ENCODE results near the gene IGFBP2. TPM values are rescaled to one million over a fixed set of nuclear protein-coding genes. Genes with fewer than 3 reads are reported as not detected.
A peak's percentile ranks its signal among the peaks of the same experiment; 100 is the strongest.

Gene IGFBP2, protein sequence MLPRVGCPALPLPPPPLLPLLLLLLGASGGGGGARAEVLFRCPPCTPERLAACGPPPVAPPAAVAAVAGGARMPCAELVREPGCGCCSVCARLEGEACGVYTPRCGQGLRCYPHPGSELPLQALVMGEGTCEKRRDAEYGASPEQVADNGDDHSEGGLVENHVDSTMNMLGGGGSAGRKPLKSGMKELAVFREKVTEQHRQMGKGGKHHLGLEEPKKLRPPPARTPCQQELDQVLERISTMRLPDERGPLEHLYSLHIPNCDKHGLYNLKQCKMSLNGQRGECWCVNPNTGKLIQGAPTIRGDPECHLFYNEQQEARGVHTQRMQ
- total RNA-seq (ENCODE audit: low replicate concordance) = 371 and 935 TPM in 2 replicates

DNA sequence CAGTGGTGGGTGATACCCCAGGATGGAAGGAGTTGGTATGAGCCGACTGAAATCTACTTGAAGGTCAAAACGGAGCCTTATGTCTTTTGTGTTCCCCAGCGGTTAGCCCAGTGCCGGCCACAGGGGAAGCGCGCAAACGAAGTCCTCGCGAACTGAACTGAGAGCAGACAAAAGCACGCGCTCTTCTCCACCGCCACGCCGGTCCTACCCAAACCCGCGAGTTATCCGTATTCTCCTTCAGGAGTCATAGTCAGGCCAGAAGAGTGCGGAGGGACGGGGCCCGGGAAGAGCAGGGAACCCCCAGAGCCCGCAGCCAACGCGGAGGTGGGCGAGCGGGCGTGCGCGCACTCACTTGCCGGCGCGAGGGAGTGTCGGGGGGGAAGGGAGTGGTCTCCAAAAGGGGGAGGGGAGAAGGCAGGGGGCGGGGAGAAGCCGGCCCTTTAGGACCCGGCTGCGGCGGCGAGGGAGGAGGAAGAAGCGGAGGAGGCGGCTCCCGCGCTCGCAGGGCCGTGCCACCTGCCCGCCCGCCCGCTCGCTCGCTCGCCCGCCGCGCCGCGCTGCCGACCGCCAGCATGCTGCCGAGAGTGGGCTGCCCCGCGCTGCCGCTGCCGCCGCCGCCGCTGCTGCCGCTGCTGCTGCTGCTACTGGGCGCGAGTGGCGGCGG, at the start of gene IGFBP2:
Gene IGFBP2 (plus strand): TSS at position 469 of the 664 bp plus-strand sequence. CDS start 104 bp downstream, at position 573.
- H4K20me1 ChIP-seq (ENCODE audit: low read depth) = peaks cover 43% of the 10 kb centered on the region
- H3K4me3 ChIP-seq = peak within 1 kb of the TSS; percentile 100
- peaks cover 33% of the 10 kb centered on the region for H3F3A ChIP-seq (ENCODE audit: low read depth)
- peaks cover 14% of the 10 kb centered on the region for H3K4me1 ChIP-seq
- Mint-ChIP-seq H3K27me3 (ENCODE audit: insufficient read depth, low read depth) (peaks cover 12% of the 10 kb centered on the region), H3K27ac (peak within 1 kb of the TSS; percentile 100), H3K36me3 (peaks cover 14% of the 10 kb centered on the region), H3K9me3 (no peaks in the 10 kb centered on the region), H3K4me3 (peak within 1 kb of the TSS; percentile 100), H3K4me1 (peaks cover 42% of the 10 kb centered on the region)
- H3K4me2 ChIP-seq = peak within 1 kb of the TSS; percentile 95
- H3K9ac ChIP-seq = peak within 1 kb of the TSS; percentile 83
- peaks cover 11% of the 10 kb centered on the region for H3K27me3 ChIP-seq
- H3K9me3 ChIP-seq (ENCODE audit: low read depth) = no peaks in the 10 kb centered on the region
- peak; percentile 95 for DNase-seq (ENCODE audit: low spot score)
- TF ChIP-seq EZH2phosphoT487 (IDR thresholded peaks at IDR 0.05) = no peak
- TF ChIP-seq, protein P1, sequence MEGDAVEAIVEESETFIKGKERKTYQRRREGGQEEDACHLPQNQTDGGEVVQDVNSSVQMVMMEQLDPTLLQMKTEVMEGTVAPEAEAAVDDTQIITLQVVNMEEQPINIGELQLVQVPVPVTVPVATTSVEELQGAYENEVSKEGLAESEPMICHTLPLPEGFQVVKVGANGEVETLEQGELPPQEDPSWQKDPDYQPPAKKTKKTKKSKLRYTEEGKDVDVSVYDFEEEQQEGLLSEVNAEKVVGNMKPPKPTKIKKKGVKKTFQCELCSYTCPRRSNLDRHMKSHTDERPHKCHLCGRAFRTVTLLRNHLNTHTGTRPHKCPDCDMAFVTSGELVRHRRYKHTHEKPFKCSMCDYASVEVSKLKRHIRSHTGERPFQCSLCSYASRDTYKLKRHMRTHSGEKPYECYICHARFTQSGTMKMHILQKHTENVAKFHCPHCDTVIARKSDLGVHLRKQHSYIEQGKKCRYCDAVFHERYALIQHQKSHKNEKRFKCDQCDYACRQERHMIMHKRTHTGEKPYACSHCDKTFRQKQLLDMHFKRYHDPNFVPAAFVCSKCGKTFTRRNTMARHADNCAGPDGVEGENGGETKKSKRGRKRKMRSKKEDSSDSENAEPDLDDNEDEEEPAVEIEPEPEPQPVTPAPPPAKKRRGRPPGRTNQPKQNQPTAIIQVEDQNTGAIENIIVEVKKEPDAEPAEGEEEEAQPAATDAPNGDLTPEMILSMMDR (IDR thresholded peaks at IDR 0.05) = peak; percentile 13
- H3K36me3 ChIP-seq = no peaks in the 10 kb centered on the region
- peak within 1 kb of the TSS; percentile 38 for H2AFZ ChIP-seq (replicated peaks)
- peak within 1 kb of the TSS; percentile 92 for H3K27ac ChIP-seq
- peaks cover 45% of the 10 kb centered on the region for H3K79me2 ChIP-seq (ENCODE audit: low read depth)

DNA sequence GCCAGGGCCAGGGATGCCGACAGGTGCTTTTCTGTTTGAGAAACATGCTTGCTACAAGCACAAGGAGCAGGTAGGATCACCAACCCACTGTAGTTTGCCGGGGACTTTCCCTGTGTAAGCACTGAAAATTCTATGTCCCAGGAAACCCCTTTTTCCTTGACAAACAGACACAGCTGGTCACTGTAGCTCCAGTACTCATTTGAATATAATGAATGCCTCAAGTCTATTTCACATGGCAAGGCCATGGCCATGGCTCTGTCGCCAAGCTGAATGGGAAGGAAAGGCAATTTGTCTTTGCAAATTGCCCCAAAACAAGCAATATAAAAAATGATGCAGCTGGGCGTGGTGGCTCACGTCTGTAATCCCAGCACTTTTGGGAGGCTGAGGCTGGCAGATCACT, 49.6 kb upstream of the IGFBP2 start:
- no peaks in the 10 kb centered on the region for H3K9me3 Mint-ChIP-seq
- H3K4me2 ChIP-seq = no peak overlapping the region
- no peak overlapping the region for H3K27ac ChIP-seq
- DNase-seq (ENCODE audit: low spot score) = no peak
- H3K27me3 ChIP-seq = no peaks in the 10 kb centered on the region
- H3K79me2 ChIP-seq (ENCODE audit: low read depth) = no peaks in the 10 kb centered on the region
- H3K27ac Mint-ChIP-seq = no peak overlapping the region
- no peak overlapping the region for H3K4me3 ChIP-seq
- no peaks in the 10 kb centered on the region for H4K20me1 ChIP-seq (ENCODE audit: low read depth)
- H2AFZ ChIP-seq (replicated peaks) = no peak overlapping the region
- no peaks in the 10 kb centered on the region for H3K36me3 Mint-ChIP-seq
- peaks cover 2% of the 10 kb centered on the region for H3K4me1 ChIP-seq
- H3K36me3 ChIP-seq = no peaks in the 10 kb centered on the region
- H3K9ac ChIP-seq = no peak overlapping the region
- H3K27me3 Mint-ChIP-seq (ENCODE audit: insufficient read depth, low read depth) = peaks cover 3% of the 10 kb centered on the region
- H3K4me1 Mint-ChIP-seq = peaks cover 19% of the 10 kb centered on the region
- TF ChIP-seq, protein P1 (IDR thresholded peaks at IDR 0.05) = no peak
- TF ChIP-seq EZH2 (IDR thresholded peaks at IDR 0.05) (no peak), EZH2phosphoT487 (IDR thresholded peaks at IDR 0.05) (no peak)
- H3K4me3 Mint-ChIP-seq = no peak overlapping the region
- no peaks in the 10 kb centered on the region for H3F3A ChIP-seq (ENCODE audit: low read depth)
- no peaks in the 10 kb centered on the region for H3K9me3 ChIP-seq (ENCODE audit: low read depth)

DNA sequence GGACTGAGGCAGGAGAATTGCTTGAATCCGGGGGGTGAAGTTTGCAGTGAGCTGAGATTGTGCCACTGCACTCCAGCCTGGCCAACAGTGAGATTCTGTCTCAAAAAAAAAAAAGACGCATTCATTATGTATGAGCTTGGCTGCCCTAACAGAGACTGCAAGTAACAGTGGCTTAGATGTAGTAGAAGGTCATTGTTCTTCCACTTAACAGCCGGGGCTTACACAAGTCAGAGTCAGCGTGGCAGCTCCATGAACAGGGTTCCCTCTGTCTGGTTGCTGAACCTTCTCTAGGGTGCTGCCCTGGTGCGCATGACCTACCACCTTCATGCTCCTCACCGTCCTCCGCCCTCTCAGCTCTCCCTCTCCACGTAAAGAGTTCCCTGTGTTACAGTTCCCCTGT, 49.1 kb upstream of the IGFBP2 start:
- Histone ChIP-seq H3K9ac (no peak overlapping the region), H2AFZ (replicated peaks) (no peak overlapping the region), H3K4me2 (no peak overlapping the region), H3K4me1 (peaks cover 7% of the 10 kb centered on the region), H4K20me1 (ENCODE audit: low read depth) (no peaks in the 10 kb centered on the region), H3K36me3 (no peaks in the 10 kb centered on the region), H3K27ac (no peak overlapping the region), H3K27me3 (no peaks in the 10 kb centered on the region), H3K4me3 (no peak overlapping the region), H3F3A (ENCODE audit: low read depth) (no peaks in the 10 kb centered on the region), H3K79me2 (ENCODE audit: low read depth) (no peaks in the 10 kb centered on the region), H3K9me3 (ENCODE audit: low read depth) (no peaks in the 10 kb centered on the region)
- Mint-ChIP-seq H3K9me3 (no peaks in the 10 kb centered on the region), H3K4me1 (peaks cover 24% of the 10 kb centered on the region), H3K36me3 (no peaks in the 10 kb centered on the region), H3K4me3 (no peak overlapping the region), H3K27ac (no peak overlapping the region), H3K27me3 (ENCODE audit: insufficient read depth, low read depth) (peaks cover 3% of the 10 kb centered on the region)
- TF ChIP-seq EZH2phosphoT487 (IDR thresholded peaks at IDR 0.05) = no peak
- no peak for DNase-seq (ENCODE audit: low spot score)

- Histone ChIP-seq H3K4me3 (no peak overlapping the region), H3K4me1 (peaks cover 21% of the 10 kb centered on the region), H3K9ac (no peak overlapping the region), H3K27me3 (no peaks in the 10 kb centered on the region), H3K4me2 (no peak overlapping the region), H3F3A (ENCODE audit: low read depth) (no peaks in the 10 kb centered on the region), H3K79me2 (ENCODE audit: low read depth) (no peaks in the 10 kb centered on the region), H4K20me1 (ENCODE audit: low read depth) (no peaks in the 10 kb centered on the region), H3K27ac (no peak overlapping the region), H2AFZ (replicated peaks) (no peak overlapping the region), H3K9me3 (ENCODE audit: low read depth) (no peaks in the 10 kb centered on the region), H3K36me3 (no peaks in the 10 kb centered on the region)
- H3K36me3 Mint-ChIP-seq = no peaks in the 10 kb centered on the region
- H3K4me1 Mint-ChIP-seq = peaks cover 29% of the 10 kb centered on the region
- H3K27ac Mint-ChIP-seq = no peak overlapping the region
- H3K27me3 Mint-ChIP-seq (ENCODE audit: insufficient read depth, low read depth) = peaks cover 2% of the 10 kb centered on the region
- no peak for TF ChIP-seq EZH2 (IDR thresholded peaks at IDR 0.05)
- TF ChIP-seq, protein P1 (IDR thresholded peaks at IDR 0.05) = no peak
- no peak for TF ChIP-seq EZH2phosphoT487 (IDR thresholded peaks at IDR 0.05)
- no peak for DNase-seq (ENCODE audit: low spot score)
- H3K4me3 Mint-ChIP-seq = no peak overlapping the region
- H3K9me3 Mint-ChIP-seq = no peaks in the 10 kb centered on the region
Measured at GRCh38 chr2:216585441-216585840, 47.8 kb upstream of the IGFBP2 start.
